ENCODE results near the gene NUDT2. TPM values are rescaled to one million over a fixed set of nuclear protein-coding genes. Genes with fewer than 3 reads are reported as not detected.

The NUDT2 gene
- total and polyA plus RNA-seq, 2 experiments from 2014 or later: 19.6 to 23.4 TPM

- H3K36me3 ChIP-seq (replicated peaks; ENCODE audit: insufficient read depth, low read depth): no peaks in the 10 kb centered on the region
- no peaks in the 10 kb centered on the region for H3K9me3 ChIP-seq (ENCODE audit: low read depth)
- 72% methylated on average over 7 of the region's 7 CpGs for WGBS (ENCODE audit: low lambda C conversion rate, missing lambda C conversion rate)
- H2AFZ ChIP-seq: no peak overlapping the region
- TF ChIP-seq EZH2 (IDR thresholded peaks at IDR 0.05; ENCODE audit: borderline replicate concordance) (no peak), EZH2phosphoT487 (IDR thresholded peaks at IDR 0.05; ENCODE audit: low read depth, severe bottlenecking, unreplicated experiment) (no peak)
- TF ChIP-seq, protein P1, sequence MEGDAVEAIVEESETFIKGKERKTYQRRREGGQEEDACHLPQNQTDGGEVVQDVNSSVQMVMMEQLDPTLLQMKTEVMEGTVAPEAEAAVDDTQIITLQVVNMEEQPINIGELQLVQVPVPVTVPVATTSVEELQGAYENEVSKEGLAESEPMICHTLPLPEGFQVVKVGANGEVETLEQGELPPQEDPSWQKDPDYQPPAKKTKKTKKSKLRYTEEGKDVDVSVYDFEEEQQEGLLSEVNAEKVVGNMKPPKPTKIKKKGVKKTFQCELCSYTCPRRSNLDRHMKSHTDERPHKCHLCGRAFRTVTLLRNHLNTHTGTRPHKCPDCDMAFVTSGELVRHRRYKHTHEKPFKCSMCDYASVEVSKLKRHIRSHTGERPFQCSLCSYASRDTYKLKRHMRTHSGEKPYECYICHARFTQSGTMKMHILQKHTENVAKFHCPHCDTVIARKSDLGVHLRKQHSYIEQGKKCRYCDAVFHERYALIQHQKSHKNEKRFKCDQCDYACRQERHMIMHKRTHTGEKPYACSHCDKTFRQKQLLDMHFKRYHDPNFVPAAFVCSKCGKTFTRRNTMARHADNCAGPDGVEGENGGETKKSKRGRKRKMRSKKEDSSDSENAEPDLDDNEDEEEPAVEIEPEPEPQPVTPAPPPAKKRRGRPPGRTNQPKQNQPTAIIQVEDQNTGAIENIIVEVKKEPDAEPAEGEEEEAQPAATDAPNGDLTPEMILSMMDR (IDR thresholded peaks at IDR 0.05; ENCODE audit: poor library complexity): no peak
- H3K4me1 ChIP-seq (ENCODE audit: insufficient read depth): peaks cover 13% of the 10 kb centered on the region
- no peak overlapping the region for H3K4me3 ChIP-seq
- no peaks in the 10 kb centered on the region for H4K20me1 ChIP-seq (ENCODE audit: insufficient read depth, poor library complexity, severe bottlenecking)
- H3K79me2 ChIP-seq: no peaks in the 10 kb centered on the region
- no peak for DNase-seq (ENCODE audit: low spot score)
- no peaks in the 10 kb centered on the region for H3K9me2 ChIP-seq (replicated peaks; ENCODE audit: insufficient read depth)
- no peak overlapping the region for H3K4me2 ChIP-seq
- peaks cover 11% of the 10 kb centered on the region for H3K27me3 ChIP-seq
- no peak overlapping the region for H3K27ac ChIP-seq
These were observed 55.2 kb downstream of the NUDT2 start for GRCh38 chr9:34384368-34385165.

DNA sequence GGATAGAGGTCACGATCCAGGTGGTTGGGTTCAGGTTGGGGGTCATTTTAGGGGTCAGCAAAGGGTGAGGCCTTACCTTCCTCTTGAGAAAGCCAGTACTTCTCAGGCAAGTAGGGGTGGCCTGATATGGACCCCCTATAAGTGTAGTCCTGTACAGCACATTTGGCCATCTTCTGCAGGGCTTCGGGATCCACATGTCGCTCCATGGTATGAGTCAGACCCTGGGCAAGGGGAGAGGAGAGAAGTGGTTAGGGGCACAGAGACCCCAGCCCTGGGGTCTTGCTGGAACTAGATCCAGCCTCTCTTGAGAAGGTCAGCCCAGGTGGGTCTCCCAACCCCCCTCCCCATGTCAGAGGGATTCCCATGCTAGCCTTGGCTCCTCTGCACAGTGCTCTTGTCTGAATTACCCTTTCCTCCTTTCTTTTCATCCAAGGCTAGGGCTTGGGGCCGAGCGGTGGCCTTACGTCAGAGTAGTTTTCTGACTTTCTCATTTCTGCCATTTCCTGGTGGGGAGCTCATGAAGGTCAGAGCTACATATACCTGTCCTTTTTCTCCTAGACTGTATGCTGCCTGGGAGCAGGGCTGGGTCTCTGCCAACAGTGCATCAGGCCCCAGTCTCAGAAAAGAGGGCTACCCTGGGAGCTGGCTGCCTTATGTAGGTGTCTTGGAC lies 56.3 kb downstream of the NUDT2 start:
- WGBS (ENCODE audit: low lambda C conversion rate, missing lambda C conversion rate): 88% methylated on average over 6 of the region's 6 CpGs
- TF ChIP-seq EZH2 (IDR thresholded peaks at IDR 0.05; ENCODE audit: borderline replicate concordance): no peak
- Histone ChIP-seq H3K9me3 (ENCODE audit: low read depth) (no peaks in the 10 kb centered on the region), H3K79me2 (no peaks in the 10 kb centered on the region), H2AFZ (no peak overlapping the region), H3K4me2 (no peak overlapping the region), H3K36me3 (replicated peaks; ENCODE audit: insufficient read depth, low read depth) (no peaks in the 10 kb centered on the region), H3K4me1 (ENCODE audit: insufficient read depth) (peaks cover 5% of the 10 kb centered on the region), H3K27ac (no peak overlapping the region), H3K9me2 (replicated peaks; ENCODE audit: insufficient read depth) (no peaks in the 10 kb centered on the region), H3K4me3 (no peak overlapping the region), H4K20me1 (ENCODE audit: insufficient read depth, poor library complexity, severe bottlenecking) (no peaks in the 10 kb centered on the region), H3K27me3 (peaks cover 11% of the 10 kb centered on the region)
- no peak for DNase-seq (ENCODE audit: low spot score)

DNA sequence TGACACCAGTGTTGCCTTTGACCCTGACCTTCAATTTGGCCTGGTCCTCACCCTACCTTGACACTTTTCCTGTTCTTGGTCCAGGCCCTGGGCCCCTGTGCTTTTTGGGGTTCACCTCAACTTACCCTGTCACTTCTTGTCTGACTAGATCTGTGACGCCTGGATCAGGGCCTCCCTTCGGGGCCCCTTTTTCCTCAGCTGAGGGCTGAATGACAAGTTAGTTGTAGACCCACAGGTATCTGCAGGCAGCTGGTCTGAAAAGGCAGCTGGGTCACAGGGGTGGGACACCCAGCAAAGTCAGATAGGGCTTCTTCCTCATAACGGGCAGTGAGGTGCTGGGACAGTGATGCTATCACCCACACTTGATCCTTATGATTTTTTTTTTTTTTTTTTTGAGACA lies 57.3 kb downstream of the NUDT2 start:
- peaks cover 5% of the 10 kb centered on the region for H3K27me3 ChIP-seq
- TF ChIP-seq, protein P1 (IDR thresholded peaks at IDR 0.05; ENCODE audit: poor library complexity): no peak
- TF ChIP-seq EZH2 (IDR thresholded peaks at IDR 0.05; ENCODE audit: borderline replicate concordance) (no peak), EZH2phosphoT487 (IDR thresholded peaks at IDR 0.05; ENCODE audit: low read depth, severe bottlenecking, unreplicated experiment) (no peak)
- 93% methylated on average over 3 of the region's 3 CpGs for WGBS (ENCODE audit: low lambda C conversion rate, missing lambda C conversion rate)
- DNase-seq (ENCODE audit: low spot score): no peak
- H3K79me2 ChIP-seq: no peaks in the 10 kb centered on the region
- H3K4me1 ChIP-seq (ENCODE audit: insufficient read depth): no peaks in the 10 kb centered on the region
- no peak overlapping the region for H2AFZ ChIP-seq
- no peaks in the 10 kb centered on the region for H3K9me3 ChIP-seq (ENCODE audit: low read depth)
- H3K27ac ChIP-seq: no peak overlapping the region
- no peak overlapping the region for H3K4me2 ChIP-seq
- H3K9me2 ChIP-seq (replicated peaks; ENCODE audit: insufficient read depth): no peaks in the 10 kb centered on the region
- H4K20me1 ChIP-seq (ENCODE audit: insufficient read depth, poor library complexity, severe bottlenecking): no peaks in the 10 kb centered on the region
- no peak overlapping the region for H3K4me3 ChIP-seq
- H3K36me3 ChIP-seq (replicated peaks; ENCODE audit: insufficient read depth, low read depth): no peaks in the 10 kb centered on the region

- no peak for DNase-seq (ENCODE audit: low spot score)
- no peaks in the 10 kb centered on the region for H3K9me3 ChIP-seq (ENCODE audit: low read depth)
- no peaks in the 10 kb centered on the region for H3K27me3 ChIP-seq
- H2AFZ ChIP-seq: no peak overlapping the region
- H3K9me2 ChIP-seq (replicated peaks; ENCODE audit: insufficient read depth): no peaks in the 10 kb centered on the region
- H3K4me1 ChIP-seq (ENCODE audit: insufficient read depth): no peaks in the 10 kb centered on the region
- no peak overlapping the region for H3K4me2 ChIP-seq
- H3K79me2 ChIP-seq: no peaks in the 10 kb centered on the region
- TF ChIP-seq, protein P1 (IDR thresholded peaks at IDR 0.05; ENCODE audit: poor library complexity): no peak
- TF ChIP-seq EZH2phosphoT487 (IDR thresholded peaks at IDR 0.05; ENCODE audit: low read depth, severe bottlenecking, unreplicated experiment) (no peak), EZH2 (IDR thresholded peaks at IDR 0.05; ENCODE audit: borderline replicate concordance) (no peak)
- 93% methylated on average over 4 of the region's 4 CpGs for WGBS (ENCODE audit: low lambda C conversion rate, missing lambda C conversion rate)
- H4K20me1 ChIP-seq (ENCODE audit: insufficient read depth, poor library complexity, severe bottlenecking): no peaks in the 10 kb centered on the region
- no peak overlapping the region for H3K27ac ChIP-seq
- H3K4me3 ChIP-seq: no peak overlapping the region
- no peaks in the 10 kb centered on the region for H3K36me3 ChIP-seq (replicated peaks; ENCODE audit: insufficient read depth, low read depth)
These were observed 57.9 kb downstream of the NUDT2 start for GRCh38 chr9:34387239-34387638.

All from hepatocyte (in vitro differentiated cells).